ENCODE measurements around the gene DNMT3A.

The DNMT3A gene

GRCh38 chr2:25363733-25364132 lies 22.0 kb upstream of the DNMT3A start:
- no peak overlapping the region for H3K27ac ChIP-seq
- H3K4me3 ChIP-seq (ENCODE audit: low read depth, low read length): no peak overlapping the region
- H3K27me3 ChIP-seq (ENCODE audit: insufficient read depth, low read depth, severe bottlenecking): no peaks in the 10 kb centered on the region
- TF ChIP-seq, protein P1, sequence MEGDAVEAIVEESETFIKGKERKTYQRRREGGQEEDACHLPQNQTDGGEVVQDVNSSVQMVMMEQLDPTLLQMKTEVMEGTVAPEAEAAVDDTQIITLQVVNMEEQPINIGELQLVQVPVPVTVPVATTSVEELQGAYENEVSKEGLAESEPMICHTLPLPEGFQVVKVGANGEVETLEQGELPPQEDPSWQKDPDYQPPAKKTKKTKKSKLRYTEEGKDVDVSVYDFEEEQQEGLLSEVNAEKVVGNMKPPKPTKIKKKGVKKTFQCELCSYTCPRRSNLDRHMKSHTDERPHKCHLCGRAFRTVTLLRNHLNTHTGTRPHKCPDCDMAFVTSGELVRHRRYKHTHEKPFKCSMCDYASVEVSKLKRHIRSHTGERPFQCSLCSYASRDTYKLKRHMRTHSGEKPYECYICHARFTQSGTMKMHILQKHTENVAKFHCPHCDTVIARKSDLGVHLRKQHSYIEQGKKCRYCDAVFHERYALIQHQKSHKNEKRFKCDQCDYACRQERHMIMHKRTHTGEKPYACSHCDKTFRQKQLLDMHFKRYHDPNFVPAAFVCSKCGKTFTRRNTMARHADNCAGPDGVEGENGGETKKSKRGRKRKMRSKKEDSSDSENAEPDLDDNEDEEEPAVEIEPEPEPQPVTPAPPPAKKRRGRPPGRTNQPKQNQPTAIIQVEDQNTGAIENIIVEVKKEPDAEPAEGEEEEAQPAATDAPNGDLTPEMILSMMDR (IDR thresholded peaks at IDR 0.05; ENCODE audit: low read depth, low read length): no peak
- no peak for DNase-seq
- H3K36me3 ChIP-seq: no peaks in the 10 kb centered on the region
- peaks cover 3% of the 10 kb centered on the region for H3K9me3 ChIP-seq (ENCODE audit: severe bottlenecking)

DNA sequence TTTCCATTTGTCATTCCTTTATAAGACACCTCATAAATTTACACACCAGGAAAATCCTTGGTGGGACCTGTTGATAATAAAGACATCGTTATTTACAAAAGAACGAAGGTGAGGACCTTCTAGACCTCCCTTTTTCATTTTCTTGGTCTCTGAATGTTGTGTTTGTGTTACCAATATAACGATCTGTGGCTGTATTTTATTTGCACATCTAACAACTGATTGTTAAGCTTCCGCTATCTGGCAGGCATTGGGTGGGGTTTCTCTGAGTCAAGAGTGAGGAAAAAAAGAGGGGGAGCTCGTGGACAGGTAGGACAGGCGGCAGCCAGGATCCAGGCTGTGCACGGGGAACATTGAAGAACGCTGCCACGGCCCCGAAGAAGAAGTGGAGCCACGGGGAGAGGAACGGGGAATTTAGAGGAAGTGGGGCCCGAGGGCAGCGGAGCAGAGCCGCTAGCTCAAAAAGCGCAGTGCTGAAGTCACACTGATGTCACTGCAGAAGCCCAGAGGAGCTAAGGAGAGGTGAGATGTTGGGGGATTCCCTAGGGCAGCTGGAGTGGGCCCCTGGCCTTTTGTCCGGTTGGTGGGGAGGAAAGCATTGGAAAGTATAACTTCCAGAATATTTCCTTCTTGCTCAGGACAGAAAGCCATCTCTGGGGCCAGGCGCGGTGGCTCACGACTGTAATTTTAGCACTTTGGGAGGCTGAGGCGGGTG lies 20.9 kb upstream of the DNMT3A start:
- Histone ChIP-seq H3K36me3 (no peaks in the 10 kb centered on the region), H3K27ac (no peak overlapping the region), H3K27me3 (ENCODE audit: insufficient read depth, low read depth, severe bottlenecking) (no peaks in the 10 kb centered on the region), H3K9me3 (ENCODE audit: severe bottlenecking) (peaks cover 3% of the 10 kb centered on the region), H3K4me3 (ENCODE audit: low read depth, low read length) (no peak overlapping the region)
- no peak for DNase-seq
- TF ChIP-seq, protein P1 (IDR thresholded peaks at IDR 0.05; ENCODE audit: low read depth, low read length): no peak

DNA sequence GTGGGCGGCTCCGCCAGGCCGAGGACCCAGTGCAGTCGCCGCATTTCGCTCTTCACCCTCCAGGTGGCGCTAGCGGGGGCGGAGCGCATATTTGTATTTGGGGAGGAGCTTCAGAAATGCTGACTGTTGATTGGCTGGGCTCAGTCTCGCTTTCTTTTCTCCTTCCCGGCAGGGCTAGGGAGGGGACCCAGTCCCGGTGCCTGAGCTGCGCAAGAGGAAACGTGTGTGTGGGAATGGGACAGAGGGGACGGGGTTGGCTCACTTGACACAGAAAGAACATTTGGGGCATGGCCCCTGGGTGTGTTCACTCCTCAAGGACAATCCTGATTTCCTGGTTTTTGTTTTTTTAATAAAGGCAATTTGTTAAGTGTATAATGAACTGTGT lies 20.3 kb upstream of the DNMT3A start:
- no peak overlapping the region for H3K4me3 ChIP-seq (ENCODE audit: low read depth, low read length)
- no peaks in the 10 kb centered on the region for H3K27me3 ChIP-seq (ENCODE audit: insufficient read depth, low read depth, severe bottlenecking)

GRCh38 chr2:25361261-25362048 lies 19.7 kb upstream of the DNMT3A start:
- TF ChIP-seq, protein P1 (IDR thresholded peaks at IDR 0.05; ENCODE audit: low read depth, low read length): no peak
- Histone ChIP-seq H3K27ac (no peak overlapping the region), H3K36me3 (no peaks in the 10 kb centered on the region), H3K4me3 (ENCODE audit: low read depth, low read length) (no peak overlapping the region), H3K9me3 (ENCODE audit: severe bottlenecking) (peaks cover 8% of the 10 kb centered on the region), H3K27me3 (ENCODE audit: insufficient read depth, low read depth, severe bottlenecking) (no peaks in the 10 kb centered on the region)
- no peak for DNase-seq

More for the DNA sequence above, 20.3 kb upstream of the DNMT3A start:
- TF ChIP-seq, protein P1 (IDR thresholded peaks at IDR 0.05; ENCODE audit: low read depth, low read length): peak; percentile 88
- no peak overlapping the region for H3K27ac ChIP-seq
- H3K9me3 ChIP-seq (ENCODE audit: severe bottlenecking): peaks cover 3% of the 10 kb centered on the region
- no peaks in the 10 kb centered on the region for H3K36me3 ChIP-seq
- peak; percentile 81 for DNase-seq

GRCh38 chr2:25358836-25359235 lies 17.1 kb upstream of the DNMT3A start:
- TF ChIP-seq, protein P1 (IDR thresholded peaks at IDR 0.05; ENCODE audit: low read depth, low read length): no peak
- Histone ChIP-seq H3K4me3 (ENCODE audit: low read depth, low read length) (no peak overlapping the region), H3K9me3 (ENCODE audit: severe bottlenecking) (peaks cover 9% of the 10 kb centered on the region), H3K36me3 (no peaks in the 10 kb centered on the region), H3K27me3 (ENCODE audit: insufficient read depth, low read depth, severe bottlenecking) (no peaks in the 10 kb centered on the region), H3K27ac (no peak overlapping the region)
- no peak for DNase-seq
